DMS114 treated with DMSO at 0.1 percent for 48 hours (cell line): Measurements from ENCODE around the gene CCZ1B.
"Not testable (repeated sequence)": the region's sequence is repeated elsewhere in the genome, so short reads cannot be mapped to it uniquely, and the experiment has no call there.

Source experiments
- DNase-seq: peaks from one replicate; lab custom pipeline; 2025; ENCODE audit not compliant: unreplicated experiment; lab: John Stamatoyannopoulos, UW

The CCZ1B gene

DNA sequence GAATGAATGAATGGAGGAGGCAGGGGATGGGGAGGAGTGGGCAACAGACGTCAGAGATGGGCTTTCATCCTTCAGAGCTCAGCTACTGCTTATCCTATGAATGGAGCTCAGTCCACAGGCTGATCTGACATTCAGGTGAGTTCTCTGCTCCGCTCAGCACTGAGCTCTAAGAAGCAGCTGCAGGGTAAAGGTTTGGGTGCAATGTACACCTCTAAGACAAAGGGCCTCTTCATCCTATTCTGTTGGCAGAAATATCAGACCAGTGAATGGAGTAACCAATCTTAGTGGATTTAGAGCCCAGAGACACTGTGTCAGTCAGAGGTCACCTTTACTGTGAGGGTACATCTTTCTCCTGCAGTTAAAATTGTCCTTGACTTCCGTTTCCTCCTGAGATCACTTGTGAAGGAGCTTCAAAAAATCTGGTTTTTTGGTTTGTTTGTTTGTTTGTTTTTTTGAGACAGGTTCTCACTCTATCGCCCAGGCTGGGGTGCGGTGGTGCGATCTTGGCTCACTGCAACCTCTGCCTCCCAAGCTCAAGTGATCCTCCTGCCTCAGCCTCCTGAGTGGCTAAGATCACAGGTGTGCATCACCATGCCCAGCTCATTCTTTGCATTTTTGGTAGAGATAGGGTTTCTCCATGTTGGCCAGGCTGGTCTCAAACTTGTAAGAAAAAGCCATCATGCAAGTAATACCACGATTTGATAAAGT, 5.1 kb upstream of the CCZ1B start:
- no peak for DNase-seq

DNA sequence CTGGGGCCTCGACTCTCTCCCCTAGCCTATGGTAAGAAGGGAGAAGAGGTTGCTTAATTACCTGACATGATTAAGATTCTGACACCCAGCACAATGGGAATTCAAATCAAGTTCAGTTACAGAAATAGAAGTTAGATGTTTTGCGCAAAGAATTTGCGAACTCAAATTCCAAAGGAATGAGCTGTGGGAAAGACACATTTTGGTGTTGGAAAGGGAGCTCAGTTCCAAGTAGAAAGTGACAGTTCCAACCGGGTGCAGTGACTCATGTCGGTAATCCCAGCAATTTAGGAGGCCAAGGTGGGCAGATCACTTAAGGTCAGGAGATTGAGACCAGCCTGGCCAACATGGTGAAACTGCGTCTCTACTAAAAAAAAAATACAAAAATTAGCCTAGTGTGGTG, 4.0 kb upstream of the CCZ1B start:
- DNase-seq, result not testable (repeated sequence)

DNA sequence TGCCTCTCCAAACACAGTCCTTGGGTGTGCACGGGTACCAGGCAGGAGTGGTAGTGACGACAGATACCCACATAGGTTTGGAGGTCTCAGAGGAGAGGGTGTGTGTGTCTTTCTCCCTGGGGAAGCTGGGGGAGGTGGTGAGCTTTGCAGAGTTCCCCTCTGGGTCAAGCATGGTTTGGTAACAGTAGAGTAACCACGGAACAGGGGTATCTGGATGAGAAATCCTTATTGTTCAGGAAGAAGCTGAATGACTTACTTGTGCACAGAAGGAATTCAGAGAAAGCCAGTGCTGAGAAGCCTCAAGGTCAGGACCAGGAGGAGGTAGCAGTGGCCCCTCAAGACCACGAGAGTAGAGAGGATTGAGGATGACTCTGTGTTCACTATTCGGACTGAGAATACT, 3.5 kb upstream of the CCZ1B start:
- DNase-seq, result not testable (repeated sequence)

DNA sequence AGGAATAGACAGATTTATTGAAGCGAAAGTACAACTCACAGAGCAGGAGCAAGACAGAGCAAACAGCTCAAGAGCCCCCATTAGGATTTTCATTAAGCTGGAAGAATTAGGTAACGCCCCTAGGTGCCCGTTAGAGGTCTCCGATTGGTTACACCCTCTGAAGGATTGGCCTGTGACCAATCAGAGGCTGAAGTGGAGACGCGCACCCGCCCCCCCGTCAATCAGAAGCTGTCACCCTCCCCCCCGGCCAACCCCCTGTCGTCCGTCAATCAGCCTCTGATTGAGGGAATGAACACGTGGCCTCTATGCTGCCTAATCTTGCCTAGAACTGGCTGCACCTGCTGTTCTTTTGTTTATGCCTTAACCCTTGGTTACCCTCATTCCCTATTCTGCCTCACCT, 1.1 kb upstream of the CCZ1B start:
- DNase-seq, result not testable (repeated sequence)

DNA sequence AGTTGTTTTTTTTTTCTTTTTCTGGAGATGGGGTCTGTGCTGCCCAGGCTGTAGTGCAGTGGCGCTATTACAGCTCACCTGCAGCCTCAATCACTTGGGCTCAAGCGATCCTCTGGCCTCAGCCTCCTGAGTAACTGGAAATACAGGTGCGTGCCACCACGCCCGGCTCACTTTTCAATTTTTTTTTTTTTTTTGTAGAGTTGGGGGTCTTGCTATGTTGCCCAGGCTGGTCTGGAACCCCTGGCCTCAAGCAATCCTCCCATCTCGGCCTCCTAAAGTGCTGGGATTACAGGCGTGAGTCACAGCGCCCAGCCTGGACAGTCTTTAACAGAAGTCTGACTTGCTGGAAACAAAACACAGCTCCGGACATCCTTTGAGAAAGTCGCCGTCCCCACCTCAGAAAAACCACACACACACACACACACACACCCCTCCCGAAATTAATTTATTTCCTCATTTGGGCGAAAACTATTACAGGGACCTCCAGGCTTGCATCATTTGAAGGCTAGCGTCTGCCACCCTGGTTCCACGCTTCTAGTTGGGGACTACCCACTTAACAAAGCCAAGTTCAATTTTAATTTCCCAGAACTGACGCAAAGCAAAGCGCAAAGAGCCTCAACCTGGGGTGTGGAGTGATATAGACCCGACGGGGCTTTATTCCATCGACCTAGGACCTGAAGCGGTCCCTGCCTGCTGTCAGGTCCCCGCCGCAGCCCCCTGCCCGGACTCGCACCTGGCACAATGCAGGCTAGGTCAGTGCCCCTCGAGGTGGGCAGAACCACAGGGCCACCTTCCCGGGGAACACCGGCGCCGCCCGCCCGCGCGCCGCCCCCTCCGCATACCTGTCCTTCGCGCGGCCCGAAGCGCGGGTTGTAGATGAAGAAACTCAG, 594 bp downstream of the CCZ1B start:
- DNase-seq, result not testable (repeated sequence)

DNA sequence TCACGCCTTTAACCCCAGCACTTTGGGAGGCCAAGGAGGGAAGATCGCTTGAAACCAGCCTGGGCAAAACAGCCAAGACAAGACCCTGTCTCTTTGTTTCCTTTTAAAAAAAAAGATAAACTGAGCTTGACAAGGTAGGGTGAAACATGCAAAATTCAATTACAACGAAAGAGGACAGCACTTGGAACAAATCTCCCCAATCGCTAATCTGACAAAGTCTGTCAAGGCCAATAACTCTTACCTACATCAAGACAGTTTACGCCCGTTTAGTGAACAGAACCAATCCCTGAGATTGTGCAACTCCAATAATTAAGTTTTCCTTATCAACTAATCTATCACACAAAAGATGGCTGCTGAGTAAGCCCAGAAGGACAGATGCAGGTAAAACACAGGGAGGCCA, 4.5 kb downstream of the CCZ1B start:
- not testable (repeated sequence) for DNase-seq

DNA sequence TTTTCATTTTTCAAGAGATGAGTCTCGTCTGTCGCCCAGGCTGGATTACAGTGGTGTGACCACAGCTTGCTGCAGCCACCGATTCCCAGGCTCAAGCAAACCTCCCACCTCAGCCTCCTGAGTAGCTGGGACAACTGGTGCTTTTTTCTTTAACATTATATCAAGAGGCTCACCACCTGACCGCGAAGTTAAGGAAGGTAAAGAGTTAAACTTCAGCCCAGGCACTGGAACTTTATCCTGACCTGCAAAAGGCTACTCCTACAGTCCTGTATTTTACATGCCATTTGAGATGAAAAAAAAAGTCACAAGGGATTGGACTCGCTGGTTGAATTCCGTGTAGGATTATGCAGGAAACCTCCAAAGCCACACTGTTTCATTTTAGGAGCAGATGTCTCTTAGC, 10.6 kb downstream of the CCZ1B start:
- DNase-seq, result not testable (repeated sequence)

DNA sequence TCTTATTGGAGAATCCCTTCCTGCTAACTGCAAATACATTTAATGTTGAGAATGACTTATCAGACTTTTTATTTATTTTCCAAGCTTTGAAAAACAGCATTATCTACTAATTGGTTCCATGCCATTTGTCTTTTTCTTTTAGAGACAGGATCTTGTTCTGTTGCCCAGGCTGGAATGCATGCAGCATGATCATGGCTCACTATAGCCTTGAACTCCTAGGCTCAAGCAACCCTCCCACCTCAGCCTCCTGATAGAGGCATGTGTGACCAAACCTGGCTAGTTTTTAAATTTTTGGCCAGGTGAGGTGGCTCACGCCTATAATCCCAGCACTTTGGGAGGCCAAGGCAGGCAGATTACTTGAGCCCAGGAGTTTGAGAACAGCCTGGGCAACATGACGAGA, 13.1 kb downstream of the CCZ1B start:
- DNase-seq, result not testable (repeated sequence)

DNA sequence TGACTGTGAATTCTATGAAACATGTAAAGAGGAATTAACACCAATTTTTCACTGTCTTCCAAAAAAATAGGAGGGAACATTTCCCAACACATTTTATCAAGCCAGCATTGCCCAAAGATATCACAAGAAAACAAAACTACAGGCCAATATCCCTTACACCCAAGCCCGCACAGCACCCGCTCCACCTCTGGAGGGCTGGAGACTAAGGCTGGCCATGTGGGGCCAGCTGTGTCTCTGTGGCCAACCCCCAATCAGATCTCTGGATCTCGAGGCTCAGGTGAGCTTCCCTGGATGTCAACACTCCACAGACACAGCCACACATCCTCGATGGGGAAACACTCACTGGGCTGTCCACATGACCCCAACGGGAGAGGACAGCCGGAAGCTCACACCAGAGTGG, 18.1 kb downstream of the CCZ1B start:
- not testable (repeated sequence) for DNase-seq

DNA sequence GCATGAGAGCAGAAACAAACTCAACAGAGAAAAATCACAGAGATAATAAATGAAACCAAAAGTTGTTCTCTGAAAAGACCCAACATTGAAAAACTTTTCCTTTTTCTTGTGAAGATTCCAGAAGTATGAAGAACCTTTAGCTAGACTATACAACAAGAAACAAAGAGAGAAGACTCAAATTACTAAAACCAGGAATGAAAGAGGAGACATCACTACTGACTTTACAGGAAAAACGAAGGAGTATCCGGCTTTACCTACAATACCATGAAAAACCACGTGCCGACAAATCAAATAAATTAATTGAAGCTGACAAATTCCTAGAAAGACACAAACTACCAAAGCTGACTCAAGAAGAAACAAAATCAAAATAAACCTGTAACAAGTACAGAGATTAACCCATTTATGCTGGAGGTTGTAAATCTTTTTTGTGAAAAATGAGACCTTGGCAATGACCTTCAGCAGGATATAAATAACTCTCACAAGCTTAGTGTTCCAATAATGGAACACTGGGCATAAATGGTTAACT, 18.6 kb downstream of the CCZ1B start:
- not testable (repeated sequence) for DNase-seq

DNA sequence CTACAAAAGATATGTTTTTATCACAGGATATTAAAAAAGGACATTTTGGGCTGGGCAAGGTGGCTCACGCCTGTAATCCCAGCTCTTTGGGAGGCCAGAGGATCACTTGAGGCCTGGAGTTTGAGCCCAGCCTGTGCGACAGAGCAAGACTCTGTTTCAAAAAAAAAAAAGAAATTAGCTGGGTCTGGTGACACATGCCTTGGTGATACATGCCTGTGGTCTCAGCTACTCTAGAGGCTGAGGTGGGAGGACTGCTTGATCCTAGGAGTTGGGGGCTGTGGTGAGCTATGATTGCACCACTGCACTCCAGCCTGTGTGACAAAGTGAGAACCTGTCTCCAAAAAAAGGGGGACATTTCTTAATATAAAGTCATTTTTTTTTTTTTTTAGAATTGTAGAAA, 25.7 kb downstream of the CCZ1B start:
- not testable (repeated sequence) for DNase-seq

DNA sequence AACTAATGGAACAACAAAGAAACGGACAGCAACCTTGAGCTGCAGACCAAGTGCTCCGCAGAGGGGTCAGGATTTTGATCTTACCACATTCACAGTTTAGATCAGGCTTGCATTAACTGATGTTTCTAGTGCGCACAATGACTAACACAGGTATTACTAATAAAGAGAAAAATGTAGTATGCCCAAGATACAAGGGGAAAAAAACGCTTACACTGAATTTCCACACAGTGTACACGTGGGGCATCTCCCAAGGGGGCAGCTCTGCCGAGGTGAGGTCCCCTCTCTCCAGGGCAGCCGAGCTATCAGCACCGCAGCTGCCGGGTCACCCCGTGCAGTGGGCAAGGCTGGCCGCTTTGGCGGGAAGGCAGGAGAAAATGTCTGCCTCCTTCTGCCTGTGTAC, 26.2 kb downstream of the CCZ1B start:
- DNase-seq, result not testable (repeated sequence)

DNA sequence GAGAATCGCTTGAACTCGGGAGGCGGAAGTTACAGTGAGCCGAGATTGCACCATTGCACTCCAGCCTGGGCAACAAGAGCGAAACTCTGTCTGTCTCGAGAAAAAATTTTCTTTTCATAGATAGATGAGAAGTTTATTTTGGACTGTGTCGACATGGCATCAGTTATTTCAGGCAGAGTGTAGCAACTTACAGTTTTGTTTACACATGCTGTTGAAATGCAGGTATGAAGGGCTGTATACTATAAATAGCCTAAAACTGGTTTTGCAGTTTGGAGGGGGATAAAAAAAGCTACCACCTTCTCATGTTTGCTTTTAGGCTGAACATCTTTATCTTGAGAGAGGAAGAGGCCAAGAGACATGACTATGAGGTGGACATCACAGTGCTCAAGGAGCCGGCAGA, 28.0 kb downstream of the CCZ1B start:
- DNase-seq, result not testable (repeated sequence)

DNA sequence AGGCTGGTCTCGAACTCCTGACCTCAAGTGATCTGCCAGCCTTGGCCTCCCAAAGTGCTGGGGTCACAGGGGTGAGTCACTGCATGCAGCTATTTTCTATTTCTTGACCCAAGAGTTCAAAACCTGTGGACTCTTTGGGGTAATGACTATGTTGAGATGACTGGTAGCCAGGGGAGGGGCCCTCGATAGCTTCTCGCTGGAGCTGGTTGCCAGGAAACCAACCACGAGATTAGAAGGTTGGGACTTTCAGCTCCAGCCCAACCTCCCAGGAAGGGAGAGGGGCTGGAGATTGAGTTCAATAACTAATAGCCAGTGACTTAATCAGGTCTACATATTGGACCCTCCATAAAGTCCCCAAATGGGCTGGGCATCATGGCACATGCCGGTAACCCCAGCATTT, 28.9 kb downstream of the CCZ1B start:
- not testable (repeated sequence) for DNase-seq

DNA sequence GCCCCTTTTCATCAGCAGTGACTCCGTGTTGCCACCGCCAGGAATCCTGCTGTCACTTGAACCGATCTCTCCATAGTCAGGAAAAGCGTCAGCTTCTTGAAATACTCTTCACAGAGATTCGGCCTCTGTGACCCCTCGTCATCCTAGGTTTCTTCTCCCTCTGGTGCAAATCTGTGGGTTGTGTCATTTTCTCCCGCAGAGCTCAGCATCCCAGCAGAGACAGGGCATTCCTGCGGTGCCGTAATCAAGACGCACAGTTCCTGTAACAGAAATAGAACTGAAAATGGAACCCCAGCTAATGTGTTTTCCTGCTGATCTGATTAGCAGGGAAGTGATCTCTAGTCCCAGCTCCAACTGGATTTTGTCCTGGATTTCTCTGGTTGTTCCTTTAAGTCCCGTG, 31.8 kb downstream of the CCZ1B start:
- DNase-seq, result not testable (repeated sequence)

DNA sequence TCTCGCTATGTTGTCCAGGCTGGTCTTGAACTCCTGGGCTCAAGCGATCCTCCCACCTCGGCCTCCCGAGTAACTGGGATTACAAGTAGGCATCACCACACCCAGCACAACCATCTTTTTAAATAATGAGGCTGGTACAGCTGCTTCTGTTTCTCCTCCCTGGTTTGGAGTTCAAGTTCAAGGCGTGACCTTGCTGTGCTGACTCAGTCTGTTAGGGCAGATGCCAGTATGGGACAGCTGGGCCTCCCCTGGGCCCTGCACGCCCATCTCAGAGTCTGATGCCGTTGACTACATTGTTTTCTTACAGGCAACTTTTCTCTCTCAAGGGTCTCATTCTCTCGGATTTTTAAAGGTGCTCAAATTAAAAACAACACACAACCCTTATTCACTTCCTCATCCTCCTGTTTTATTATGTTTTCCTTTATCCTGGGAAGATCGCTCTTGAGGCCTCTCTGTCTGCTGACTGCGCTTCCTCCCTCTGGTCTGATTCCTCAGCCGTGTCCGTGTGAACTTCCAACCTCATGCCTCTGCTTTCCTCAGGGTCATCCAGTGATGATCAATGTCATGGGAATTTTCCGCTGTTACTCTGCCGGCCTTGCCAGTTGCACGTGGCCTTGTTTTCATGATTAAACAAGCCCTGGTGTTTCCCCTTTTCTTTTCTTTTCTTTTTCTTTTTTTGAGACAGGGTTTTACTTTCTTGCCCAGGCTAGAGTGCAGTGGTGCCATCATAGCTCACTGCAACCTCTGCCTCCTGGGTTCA, 33.8 kb downstream of the CCZ1B start:
- not testable (repeated sequence) for DNase-seq

DNA sequence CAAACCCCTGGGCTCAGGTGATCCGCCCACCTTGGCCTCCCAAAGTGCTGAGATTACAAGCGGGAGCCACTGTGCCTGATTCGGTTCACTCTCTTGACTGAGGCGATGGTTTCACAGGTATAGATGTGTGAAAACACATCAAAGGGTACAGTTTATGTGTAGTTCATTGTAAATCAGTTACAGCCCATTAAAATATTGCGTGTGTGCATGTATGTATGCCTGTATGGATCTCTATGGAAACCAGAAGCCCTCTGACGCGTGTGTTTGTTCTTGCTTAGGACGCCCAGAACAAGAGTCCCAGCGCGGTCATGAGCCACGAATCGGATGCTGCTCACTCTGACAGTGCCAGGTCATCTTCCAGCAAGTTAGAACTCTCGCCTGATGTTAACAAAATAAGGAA, 36.7 kb downstream of the CCZ1B start:
- not testable (repeated sequence) for DNase-seq

DNA sequence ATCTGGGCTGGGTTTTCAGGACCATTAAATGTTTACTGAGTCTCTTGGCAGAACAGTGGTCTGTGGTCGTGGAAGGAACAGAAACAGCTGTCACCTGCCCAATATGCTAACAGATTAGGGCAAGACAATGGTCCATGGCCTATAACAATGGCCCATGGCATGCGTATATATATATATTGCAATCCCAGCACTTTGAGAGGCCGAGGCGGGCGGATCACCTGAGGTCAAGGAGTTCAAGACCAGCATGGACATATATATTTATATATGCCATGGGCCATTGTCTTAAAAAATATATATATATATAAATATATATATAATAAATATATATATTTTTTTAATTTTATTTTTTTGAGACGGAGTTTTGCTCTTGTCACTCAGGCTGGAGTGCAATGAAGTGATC, 44.5 kb downstream of the CCZ1B start:
- DNase-seq, result not testable (repeated sequence)

DNA sequence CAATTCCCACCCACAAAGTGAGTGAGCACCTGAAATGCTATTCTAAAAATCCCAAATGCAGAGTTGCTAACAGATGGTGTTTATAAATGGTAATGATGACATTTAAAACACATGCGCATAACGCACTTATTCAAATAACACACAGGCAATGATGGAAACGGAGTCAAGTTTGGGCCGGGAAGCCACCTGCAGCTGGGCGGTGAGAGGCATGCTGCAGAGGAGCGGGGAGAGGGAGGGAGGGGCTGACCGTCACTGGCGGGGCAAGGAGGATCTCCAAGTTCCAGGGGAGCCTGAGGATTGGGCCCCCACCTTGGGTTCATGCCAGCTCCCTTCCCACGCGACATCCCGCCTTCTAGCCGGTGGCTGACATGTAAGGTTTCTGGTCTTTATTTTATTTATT, 64.9 kb downstream of the CCZ1B start:
- DNase-seq, result not testable (repeated sequence)

DNA sequence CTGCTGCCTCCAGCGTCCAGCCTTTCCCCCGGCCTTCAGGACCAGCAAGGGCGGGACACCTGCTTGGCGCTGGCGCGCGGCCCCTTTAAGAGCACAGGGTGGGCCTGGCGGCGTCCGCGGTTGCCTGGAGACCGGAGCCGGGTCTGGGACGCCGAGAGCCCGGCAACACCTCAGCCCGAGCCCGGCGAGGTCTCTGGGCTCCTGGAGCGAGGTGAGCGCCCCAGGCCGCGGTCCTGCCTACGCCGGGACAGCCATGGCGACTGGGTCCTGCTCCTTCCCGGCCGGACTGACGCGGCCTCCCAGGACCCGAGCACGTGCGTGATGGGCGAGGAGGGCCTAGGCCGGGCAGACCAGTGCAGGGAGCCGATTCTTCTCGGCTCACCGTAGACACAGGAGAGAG, 72.1 kb downstream of the CCZ1B start, which contains the start of gene RSPH10B2:
Gene RSPH10B2, plus strand, starts transcription at position 140 of the 400 bp plus-strand sequence. CDS start 3,575 bp downstream, outside the sequence.
- DNase-seq, result not testable (repeated sequence)

DNA sequence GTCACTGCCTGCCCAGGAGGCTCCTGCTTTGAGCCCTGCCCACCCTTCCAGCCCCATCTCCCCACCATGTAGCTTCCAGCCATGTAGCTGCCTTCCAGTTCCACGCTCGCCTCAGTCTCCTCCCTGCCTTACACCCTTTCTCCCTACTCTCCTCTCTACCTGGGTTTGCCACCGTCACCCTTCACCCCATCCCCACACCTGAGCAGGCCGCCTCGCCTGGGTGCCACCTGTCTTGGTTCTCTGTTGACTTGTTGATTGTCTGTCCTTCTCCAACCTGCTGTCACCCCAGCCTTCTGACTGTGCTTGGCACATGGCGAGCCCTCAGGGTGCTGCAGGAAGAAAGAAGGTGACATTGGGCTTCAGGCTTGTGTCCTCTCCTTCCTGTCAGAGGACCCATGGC, 75.9 kb downstream of the CCZ1B start:
- not testable (repeated sequence) for DNase-seq
